HG03460 (cell line): ENCODE results near the gene ZFP64.
"Not testable (repeated sequence)": the region's sequence is repeated elsewhere in the genome, so short reads cannot be mapped to it uniquely, and the experiment has no call there.

Experiments used
- ATAC-seq: cut with Tn5 transposase; IDR thresholded peaks from one replicate; pipeline ENCODE4 v1.9.1; 2021; ENCODE audit not compliant: unreplicated experiment

The ZFP64 gene

DNA sequence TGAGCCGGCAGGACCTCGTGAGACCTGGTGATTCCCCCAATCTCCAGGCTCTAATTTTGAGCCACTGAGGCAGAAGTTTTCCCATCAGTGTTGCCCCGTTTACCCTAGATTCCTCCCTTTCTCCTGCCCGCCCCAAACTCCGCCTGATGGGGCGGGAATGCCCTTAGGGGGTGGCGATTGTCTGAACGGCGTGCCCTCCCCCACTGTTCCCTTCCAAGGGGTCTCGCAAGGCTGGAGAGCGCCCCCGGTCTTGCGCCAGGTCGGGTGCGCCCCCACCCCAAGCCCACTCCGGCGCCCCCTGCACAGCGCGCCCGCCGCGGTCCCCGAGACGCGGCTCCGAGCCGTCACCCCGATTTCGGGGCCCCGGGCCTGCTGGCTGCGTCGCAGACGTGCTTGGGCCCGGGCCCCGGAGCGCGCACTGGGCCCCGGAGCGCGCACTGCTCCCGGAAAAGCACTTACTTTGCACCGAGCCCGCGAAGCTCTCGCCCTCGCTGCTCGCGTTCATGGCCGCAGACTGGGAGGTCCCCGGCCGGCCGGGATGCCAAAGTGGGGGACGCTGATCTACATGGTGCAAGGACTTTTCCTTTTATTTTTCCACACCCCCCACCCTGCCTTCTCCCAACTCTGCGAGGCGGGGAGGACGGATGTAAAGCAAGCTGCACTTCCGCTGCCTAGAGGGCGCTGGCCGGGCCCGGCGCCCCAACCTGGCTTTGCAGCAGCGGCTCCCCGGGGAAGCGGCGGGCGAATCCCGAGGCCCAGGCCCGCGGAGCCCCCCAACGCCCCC is at the start of gene ZFP64:
Gene ZFP64, minus strand, starts transcription at position 648 of the 784 bp plus-strand sequence. Its CDS starts 143 bp downstream, at position 505.
- peak; percentile 77 for ATAC-seq

DNA sequence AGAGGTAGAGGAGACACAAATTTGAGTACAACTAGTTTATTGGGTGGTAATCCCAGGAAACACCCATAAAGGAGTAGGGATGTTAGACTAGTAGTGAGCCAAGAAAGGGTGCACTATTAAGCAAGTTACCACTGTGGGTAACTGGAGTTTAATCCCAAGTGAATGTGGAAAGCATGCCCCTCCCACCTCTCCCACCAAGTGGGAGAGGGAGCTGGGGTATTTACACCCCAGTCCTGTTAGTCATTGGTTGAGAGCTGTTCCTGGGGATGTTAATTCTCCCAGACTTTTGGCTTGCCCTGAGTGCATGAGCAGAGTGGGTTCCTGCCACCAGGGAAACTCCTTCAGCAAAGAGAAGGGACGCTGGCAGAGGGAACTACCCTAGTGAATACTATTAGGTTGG is 49.2 kb upstream of the ZFP64 start:
- ATAC-seq: no peak

DNA sequence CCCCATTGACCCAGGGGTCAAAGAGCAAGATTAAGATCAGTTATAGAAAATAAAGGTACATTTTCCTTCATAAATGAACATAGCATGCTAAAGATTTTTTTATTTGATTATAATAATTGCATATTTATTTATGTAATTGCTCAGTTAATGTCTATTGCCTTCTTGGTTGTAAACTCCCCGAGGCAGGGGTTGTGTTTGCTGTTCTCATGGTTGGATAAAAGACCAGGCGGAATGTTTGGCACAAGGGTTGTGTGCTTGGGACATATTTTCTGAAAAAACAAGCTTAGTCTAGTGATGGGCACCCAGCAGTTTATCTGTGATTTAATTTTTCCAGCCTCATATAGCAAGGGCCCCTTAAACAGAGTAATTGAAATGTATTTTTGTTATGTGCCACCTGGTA is 47.5 kb upstream of the ZFP64 start:
- no peak for ATAC-seq

DNA sequence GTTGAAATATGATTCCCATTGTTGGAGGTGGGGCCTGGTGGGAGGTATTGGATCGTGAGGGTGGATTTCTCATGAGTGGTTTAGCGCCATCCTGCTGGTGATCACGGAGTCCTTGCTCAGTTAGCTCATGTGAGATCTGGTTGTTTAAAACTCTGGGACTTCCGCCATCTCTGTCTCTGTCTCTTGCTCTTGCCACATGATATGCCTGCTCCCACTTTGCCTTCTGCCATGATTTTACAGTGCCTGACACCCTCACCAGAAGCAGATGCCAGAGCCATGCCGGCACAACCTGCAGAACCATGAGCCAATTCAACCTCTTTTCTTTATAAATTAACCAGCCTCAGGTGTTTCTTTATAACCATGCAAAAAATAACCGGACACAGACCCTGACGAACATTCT is 44.7 kb upstream of the ZFP64 start:
- ATAC-seq: no peak

DNA sequence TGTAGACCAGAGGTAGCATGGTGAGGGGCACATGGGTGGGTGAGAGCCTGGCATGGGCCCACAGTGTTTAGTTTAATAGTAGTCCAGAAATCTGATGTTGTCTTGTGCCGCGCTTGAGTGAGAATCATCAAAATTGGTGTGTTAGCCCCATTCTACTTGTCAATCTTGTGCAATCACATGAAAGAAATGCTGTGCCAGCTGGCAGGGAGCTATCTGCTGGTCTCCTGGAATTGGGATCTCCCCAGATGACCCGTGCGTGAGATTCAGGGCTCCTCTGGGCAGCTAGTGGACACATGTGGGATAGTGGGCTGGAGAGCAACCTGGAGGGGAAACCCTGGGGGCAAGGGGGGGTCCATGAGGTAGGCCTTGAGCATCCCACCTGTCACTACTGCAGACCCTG is 43.5 kb upstream of the ZFP64 start:
- no peak for ATAC-seq

DNA sequence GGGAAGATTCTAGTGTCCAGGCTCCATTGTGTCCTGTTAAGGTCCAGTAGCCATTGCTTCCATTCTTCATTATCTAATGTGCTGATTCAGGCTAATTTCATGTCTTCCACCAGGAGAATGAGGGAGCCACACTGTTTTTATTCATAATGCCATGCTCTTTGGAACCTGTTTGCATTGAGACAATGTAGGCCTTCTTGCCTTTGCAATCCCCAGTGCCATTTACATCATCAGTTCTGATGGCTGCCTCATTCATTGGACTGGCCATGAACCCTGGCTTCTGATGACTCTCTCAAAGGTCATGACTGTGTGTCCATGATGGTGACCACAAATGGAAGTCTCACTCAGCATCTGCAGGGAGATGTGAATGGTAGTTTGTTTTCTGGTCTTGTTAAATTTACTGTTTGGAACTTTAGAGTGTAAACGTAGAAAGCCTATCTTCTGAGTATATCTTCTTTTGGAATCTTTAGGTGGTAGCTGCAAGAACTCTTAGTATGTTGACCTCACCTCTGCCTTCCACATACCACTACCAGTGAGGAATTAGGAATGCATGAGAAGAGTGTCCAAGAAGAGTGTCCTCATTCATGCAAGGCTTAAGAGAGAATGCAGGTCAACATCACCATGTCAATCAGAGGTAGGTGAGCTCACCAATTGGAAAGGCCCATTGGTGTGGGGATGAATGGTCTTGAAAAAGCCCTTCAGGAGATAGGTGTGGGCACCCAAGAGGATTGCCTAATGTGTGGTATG is 42.9 kb upstream of the ZFP64 start:
- no peak for ATAC-seq

DNA sequence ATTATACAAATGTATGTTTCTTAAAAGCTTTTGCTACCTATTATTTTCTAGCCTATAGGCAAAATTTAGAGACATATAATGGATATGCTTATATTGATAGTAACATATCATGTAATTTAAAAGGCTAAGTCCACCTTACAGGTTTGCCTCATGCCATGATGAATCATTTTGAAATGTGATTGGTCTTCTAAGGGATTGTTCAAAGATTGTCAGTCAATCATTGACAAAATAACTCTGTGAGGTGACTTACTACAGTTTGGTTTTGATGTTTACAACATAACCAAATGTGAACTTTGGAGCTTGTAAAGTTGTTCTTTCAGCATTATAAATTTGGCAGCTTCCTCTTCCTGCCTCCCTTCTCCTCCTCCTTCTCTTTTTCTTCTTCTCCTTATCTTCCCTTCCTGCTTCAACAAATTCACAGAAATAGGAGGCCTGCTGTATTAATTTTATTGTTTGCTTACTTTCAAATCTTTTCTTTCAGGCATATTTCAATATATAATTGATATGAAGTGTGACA is 39.7 kb upstream of the ZFP64 start:
- peak; percentile 57 for ATAC-seq

DNA sequence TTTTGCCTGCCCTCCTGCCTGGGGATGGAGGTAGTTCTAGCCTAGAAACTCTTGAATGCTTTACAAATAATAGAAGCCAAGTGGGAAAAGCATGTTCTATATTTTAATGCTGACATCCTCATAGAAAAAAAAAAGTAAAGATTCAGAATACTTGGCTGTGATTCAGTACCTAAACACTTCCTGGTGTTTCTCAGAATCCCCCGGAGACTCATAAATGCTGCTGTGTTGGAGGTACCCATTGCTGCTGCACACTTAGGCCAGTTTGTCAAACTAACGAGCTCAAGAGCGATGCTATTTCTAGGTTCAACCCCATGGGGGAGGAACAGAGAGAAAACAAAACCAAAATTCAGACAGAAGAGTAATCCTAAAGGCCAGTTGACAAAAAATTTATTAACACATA is 38.8 kb upstream of the ZFP64 start:
- no peak for ATAC-seq

DNA sequence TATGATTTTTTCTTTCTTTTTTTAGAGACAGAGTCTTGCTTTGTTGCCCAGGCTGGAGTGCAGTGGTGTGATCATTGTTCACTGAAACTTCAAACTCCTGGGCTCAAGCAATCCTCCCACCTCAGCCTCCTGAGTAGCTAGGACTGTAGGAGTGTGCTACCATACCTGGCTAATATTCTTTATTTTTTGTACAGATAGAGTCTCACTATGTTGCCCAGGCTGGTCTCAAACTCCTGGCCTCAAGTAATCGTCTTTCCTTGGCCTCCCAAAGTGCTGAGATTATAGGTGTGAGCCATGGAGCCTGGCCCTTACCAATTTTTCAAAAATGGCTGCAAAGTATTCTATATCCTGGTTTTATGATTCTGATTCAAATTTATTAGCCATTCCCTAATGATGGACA is 37.8 kb upstream of the ZFP64 start:
- not testable (repeated sequence) for ATAC-seq

DNA sequence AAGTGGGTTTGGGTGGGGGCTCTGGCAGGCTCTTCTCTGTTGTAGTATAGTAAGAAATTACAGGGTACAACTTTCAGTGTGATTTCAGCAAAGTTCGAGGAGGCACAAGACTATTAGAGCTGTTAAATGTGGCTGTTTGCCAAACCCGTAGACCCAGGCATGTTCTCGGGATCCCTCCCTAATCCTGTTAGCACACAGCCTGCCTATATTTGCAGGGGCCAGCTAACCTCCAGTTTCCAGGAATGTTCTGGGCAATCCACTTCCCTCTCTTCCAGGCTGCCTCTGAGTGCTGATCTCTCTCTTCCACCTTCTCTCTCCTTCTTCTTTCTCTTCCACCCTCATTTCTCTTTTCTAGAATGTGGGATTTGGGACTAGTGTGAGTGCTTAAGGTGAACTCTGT is 34.8 kb upstream of the ZFP64 start:
- ATAC-seq: no peak

DNA sequence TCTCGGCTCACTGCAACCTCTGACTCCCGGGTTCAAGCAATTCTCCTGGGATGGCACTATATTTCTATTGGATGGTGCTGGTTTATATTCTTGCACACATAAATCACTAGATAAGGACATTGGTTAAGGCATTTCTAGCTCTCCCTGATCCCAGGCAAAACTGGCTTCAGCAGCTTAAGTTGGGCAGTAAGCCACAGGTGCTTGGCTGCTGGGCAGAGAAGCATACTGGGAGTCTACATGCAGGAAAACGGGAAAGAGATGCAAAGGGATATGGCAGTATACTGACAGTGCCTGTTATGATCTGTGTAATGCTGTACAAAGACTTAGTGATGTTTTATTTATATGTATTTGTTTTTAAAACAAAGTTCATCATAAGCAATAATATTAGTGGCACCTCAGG is 33.3 kb upstream of the ZFP64 start:
- ATAC-seq: no peak

DNA sequence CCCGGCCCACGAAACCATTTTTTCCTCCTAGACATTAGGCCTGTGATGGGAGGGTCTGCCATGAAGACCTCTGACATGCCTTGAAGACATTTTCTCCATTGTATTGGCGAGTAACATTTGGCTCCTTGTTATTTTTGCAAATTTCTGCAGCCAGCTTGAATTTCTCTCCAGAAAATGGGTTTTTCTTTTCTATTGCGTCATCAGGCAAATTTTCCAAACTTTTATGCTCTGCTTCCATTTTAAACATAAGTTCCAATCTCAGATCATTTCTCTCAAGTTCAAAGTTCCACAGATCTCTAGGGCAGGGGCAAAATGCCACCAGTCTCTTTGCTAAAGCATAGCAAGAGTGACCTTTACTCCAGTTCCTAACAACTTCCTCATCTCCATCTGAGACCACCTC is 29.8 kb upstream of the ZFP64 start:
- not testable (repeated sequence) for ATAC-seq

DNA sequence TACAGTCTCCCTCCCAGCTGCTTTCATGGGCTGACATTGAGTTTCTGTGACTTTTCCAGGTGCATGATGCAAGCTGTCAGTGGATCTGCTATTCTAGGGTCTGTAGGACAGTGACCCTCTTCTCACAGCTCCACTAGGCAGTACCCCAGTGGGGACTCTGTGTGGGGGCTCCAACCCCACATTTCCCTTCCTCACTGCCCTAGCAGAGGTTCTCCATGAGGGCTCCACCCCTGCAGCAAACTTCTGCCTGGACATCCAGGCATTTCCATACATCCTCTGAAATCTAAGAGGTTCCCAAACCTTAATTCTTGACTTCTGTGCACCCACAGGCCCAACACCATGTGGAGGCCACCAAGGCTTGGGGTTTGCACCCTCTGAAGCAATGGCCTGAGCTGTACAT is 29.3 kb upstream of the ZFP64 start:
- not testable (repeated sequence) for ATAC-seq

DNA sequence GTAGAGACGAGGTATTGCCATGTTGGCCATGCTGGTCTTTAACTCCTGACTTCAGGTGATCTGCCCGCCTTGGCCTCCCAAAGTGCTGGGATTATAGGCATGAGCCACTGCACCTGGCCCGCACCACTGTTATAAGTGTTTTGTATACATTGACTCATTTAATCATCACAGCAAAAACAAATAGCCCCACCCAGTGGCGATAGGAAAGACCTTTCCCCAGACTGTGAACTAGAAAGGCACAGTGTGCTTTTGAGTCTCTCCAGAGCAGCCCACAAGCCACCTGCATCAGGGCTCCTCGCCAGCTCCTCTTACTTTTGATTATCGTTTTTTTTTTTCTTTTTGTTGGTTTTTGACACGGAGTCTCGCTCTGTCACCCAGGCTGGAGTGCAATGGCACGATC is 27.9 kb upstream of the ZFP64 start:
- ATAC-seq: no peak

DNA sequence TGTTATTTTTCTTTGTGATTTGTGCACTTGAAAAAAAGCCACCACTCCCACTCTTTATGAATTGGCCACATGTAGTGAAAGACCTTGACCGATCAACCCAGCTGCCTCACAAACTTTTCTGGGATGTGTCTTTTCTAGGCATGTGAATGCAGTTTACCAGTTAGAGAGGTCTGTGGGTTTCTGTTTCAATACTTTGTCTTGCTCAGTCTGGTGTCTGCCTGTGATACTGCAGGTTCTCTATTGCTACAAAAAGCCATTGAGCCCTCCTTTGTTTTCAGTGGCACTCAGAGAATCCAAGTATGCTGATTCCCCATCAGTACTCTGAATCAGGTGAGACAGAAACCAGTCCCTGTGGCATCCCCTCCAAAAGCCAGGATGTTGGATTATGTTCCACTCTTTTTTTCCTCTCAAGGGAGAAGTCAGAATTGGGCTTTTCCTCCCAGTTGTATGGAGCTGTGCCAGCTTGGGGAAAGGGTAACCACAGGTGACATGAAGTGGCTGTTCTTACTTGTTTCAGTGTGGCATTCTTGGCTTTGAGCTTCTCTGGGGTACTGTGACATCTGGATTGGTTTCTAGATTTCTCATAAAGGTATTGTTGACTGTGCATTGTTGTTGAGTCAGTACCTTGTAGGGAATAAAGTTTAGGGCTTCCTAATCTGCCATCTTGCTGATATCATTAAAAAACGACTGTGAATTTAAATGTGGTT is 26.3 kb upstream of the ZFP64 start:
- ATAC-seq: no peak

DNA sequence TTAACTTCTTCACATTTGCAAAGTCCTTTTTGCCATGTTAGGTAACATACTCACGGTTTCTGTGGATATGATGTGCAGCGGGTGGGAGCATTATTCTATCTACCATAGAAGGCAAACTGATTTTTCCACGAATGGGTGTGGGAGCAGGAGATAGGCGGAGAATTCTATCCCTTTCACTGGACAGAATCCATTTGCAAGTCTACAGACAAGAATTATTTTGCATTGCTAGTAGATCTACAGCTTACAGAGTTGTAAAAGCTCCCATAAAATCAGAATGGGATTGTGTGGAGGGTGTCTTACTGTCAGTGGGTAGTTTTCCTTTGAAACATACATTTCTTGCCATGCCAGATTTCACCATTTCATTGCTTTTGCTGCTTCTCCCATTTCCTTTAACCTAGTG is 22.4 kb upstream of the ZFP64 start:
- ATAC-seq: no peak

DNA sequence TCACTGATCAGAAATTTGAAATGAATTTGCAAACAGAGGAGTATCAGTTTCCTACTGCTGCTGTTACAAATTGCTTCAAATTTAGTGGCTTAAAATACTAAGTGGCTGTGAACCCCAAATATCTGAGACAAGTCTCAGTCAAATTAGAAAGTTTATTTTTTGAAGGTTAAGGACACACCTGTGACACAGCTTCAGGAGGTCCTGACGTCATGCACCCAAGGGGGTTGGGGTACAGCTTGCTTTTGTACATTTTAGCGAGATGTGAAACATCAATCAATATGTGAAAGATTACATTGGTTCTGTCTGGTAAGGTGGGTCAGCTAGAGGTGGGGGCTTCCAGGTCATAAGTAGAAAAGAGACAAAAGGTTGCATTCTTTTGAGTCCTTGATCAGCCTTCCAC is 21.4 kb upstream of the ZFP64 start:
- ATAC-seq: no peak

DNA sequence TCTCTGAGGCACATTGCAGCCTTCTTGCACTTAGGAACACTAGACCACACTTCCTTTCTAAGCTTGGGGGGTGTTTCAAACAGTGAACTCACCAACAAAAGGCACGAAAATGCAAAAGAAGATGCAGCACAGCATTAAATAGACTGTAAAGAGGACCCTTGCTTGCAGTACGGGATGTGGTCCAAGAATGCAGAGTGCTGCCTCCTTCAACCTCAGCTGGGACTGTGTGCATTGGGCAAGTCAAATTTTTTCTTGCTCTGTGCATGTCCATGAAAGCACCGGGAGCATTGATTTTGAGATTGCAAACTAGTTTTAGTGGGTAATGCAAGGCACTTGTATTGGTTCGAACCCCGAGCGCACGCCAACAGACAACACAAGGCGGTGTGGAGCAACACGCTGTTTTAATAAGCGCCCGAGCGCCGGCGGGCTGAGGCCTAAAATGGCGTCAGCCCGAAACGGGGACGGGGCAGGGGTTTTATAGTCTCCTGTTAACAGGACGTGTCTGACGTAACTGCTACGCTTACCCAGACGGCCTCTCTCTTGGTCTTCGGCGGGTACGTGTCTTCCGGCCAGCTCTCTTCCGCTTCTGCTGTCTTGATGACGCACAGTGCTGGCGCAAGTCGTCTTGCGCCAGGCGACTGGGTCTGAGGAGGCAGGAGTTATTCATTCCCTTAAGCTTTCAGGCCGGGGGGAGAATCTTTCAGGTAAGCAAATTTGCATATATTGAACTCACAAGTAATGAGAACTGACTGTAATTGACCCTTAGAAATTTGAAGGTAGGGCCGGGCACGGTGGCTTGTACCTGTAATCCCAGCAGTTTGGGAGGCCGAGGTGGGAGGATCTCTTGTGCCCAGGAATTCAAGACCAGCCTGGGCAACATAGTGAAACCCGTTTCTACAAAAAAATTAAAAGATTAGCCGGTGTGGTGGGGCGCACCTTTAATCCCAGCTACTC is 18.7 kb upstream of the ZFP64 start:
- no peak for ATAC-seq

DNA sequence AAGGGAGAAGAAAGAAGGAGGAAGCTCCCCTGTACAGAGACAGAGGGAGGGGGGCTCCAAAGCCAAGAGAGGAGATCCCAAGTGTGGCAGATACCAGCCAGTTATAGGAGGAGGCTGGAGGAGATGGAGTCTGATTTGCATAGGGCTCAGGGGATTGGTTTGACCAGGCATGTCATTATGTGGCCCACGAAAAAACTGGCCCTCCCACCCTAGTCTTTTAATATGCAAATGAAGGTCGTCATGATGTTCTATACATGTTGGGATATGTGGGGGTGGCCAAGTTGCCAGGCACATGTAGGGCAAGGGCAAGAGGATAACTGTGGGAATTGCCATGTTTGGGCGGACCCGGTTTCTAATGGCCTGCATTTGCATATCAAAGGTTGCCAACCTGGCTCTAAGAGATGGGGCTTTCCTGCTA is 17.6 kb upstream of the ZFP64 start:
- ATAC-seq: no peak

DNA sequence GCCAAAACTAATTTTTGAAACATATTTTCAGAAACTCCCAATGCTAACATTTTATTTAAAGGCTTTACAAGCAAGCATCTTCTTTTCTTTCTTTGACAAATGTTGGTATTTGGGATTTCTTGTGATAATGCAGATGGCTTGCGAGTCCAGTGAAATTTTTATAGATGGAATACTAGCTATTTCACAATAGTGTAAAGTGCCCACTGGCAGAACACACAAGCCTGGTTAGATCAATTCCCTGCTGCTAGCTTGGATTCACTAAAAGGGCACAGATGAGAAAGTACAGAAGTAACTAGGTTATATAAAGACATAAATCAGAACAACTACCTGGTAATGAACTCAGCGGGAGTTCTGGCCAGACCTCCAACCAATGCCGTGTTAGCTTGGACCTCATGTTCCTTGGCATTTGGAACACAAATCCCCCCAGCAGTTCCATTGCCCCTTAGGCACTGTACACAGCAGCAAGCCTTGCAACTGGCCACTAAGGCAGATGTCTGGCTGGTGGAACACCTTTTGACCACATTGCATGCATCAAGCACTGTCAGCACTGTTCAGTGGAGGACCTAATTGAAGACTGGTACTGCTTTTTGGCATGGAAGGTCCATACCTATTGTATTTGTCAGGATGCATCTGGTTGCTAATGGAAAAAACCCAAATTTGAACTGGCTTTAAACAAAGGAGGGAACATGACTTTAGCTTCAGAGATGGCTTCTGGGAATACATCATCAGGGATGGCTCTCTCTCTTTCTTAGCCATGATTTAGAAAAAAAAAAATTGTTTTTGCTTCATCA is 15.6 kb upstream of the ZFP64 start:
- ATAC-seq: no peak
